ENCODE measurements around the gene MRTFA.

MRTFA gene

DNA sequence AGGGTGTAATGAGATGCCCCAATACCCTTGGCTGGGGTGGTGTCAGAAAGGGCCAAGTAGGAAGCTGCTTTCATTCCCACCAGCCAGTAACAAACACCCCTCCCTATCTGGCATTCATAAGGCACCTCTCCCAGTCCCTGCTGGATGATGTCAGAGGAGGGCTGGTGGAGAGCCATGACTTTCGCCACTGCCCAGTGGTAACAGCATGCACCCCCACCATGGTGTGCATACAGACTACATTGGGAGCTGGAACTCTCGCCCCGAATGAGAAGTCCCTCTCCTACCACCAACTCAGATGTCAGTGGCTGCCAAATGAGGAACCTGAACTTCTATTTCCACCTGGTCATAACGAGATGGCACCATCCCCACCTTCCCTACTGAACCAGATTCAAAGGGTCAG is 192.8 kb downstream of the MRTFA start:
- TF ChIP-seq, protein P1, sequence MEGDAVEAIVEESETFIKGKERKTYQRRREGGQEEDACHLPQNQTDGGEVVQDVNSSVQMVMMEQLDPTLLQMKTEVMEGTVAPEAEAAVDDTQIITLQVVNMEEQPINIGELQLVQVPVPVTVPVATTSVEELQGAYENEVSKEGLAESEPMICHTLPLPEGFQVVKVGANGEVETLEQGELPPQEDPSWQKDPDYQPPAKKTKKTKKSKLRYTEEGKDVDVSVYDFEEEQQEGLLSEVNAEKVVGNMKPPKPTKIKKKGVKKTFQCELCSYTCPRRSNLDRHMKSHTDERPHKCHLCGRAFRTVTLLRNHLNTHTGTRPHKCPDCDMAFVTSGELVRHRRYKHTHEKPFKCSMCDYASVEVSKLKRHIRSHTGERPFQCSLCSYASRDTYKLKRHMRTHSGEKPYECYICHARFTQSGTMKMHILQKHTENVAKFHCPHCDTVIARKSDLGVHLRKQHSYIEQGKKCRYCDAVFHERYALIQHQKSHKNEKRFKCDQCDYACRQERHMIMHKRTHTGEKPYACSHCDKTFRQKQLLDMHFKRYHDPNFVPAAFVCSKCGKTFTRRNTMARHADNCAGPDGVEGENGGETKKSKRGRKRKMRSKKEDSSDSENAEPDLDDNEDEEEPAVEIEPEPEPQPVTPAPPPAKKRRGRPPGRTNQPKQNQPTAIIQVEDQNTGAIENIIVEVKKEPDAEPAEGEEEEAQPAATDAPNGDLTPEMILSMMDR (conservative IDR thresholded peaks at IDR 0.05; ENCODE audit: low read length) = no peak
- no peak for DNase-seq (ENCODE audit: low read depth)
- H3K4me3 ChIP-seq (ENCODE audit: low read length) = no peak overlapping the region

DNA sequence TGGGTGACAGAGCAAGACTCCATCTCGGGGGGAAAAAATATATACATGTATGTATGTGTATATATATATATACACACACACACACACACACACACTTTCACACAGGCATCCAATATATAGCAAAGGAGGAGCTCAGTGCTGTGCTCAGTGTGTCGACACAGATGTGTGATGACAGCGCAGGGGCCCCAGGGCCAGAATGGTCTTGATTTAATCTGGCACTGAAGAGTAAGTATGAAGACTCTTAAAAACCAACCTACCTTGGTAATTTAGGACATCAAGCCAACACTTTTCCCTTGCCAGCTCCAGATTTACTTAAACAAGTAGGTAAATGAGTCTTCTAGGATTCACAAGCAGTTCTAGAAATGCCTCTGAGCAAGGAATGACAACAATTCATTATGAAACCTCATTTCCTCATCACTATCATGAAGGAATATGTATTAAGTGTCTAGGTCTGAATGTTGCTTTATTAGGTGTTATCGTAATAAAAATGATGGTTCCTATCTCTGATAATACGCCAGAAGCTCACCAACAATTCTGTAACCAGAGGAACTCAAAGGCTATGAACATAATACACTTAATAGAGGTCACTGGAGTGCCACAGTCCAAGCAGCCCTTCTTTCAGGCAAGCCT is 194.6 kb downstream of the MRTFA start:
- TF ChIP-seq, protein P1 (conservative IDR thresholded peaks at IDR 0.05; ENCODE audit: low read length) = no peak
- no peak for DNase-seq (ENCODE audit: low read depth)
- no peak overlapping the region for H3K4me3 ChIP-seq (ENCODE audit: low read length)

DNA sequence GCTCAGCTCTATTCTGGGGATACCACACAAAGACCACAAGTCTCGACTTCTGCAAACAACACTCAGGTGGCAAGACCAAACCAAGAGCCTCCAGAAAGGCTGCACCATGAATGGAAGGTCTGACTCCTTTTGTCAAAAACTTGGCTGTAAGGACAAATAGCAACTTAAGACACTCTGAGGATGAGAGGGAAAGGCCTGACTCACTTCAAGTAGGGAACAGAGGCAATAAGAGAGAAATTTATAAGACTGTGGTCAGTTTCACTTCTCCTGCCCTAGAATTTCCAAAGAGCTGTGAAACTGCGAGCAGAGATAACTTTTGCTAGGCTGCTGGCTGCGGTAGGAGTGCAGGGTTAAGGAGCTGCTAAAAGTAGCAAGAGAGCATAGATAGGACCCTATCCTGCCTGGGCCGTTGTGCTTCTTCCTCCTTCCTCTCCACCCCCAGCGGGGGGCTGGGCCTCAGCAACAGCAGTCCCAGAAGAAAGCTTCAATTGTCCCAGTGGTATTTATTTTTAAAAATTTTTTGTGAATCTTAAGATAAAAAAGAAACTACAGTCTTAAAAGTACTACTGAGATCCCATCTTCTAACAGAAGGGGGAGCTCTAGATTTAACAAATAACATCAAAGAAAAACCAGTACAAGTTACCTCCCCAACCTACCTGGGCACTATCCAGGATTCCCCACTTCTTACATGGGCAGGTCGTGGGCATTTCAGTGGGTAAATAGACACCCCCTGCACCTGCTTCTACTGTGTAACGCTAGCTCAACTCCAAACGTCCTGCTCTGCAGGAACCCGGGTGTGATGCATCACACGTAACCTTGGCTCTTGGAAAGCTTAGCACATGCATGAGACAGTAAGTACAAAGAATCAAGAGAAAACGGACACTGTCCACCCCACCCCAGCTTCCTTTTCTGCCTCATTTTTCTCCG is 199.8 kb downstream of the MRTFA start:
- peak overlapping the region; percentile 12; the same call in 1 of the 2 replicates for H3K4me3 ChIP-seq (ENCODE audit: low read length)
- TF ChIP-seq, protein P1 (conservative IDR thresholded peaks at IDR 0.05; ENCODE audit: low read length) = peak; percentile 63
- DNase-seq (ENCODE audit: low read depth) = peak; percentile 63

DNA sequence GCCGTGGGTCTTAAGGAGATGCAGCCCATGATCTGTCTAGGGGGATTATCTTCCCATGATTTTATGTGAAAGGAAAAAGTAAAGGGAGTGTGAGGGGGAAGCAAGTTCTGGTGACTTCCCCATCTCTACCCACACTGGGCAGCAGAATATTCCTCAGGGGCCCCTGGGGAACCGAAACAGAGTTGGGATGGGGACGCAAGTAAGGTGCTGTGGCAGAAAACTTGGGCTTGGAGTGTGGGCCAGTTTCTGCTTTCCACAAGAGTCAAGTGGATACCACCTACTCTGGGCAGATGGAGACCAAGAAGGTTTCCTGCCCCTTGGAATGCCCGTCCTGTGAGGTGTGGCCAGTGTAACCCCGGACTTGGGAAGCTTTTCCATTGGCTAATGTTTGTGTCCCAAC is 201.8 kb downstream of the MRTFA start:
- TF ChIP-seq, protein P1 (conservative IDR thresholded peaks at IDR 0.05; ENCODE audit: low read length) = no peak
- no peak for DNase-seq (ENCODE audit: low read depth)
- H3K4me3 ChIP-seq (ENCODE audit: low read length) = no peak overlapping the region

DNA sequence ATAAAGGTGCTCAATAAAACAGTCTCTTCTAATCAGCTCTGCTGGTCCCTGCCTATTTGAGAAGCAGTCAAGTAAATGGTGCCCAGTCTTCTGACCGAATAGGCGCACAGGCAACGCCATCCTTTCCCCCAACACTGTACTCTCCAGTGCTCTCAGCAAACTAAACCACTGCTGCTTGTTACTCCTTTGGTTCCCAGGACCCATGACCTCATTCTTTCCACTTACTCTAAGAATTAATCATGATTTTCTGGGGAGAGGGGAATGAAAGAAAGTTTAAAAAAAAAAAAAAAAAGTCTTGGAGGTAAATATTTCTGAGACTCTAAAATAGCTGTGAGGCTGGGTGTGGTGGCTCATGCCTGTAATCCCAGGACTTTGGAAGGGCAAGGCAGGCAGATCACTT is 202.4 kb downstream of the MRTFA start:
- TF ChIP-seq, protein P1 (conservative IDR thresholded peaks at IDR 0.05; ENCODE audit: low read length) = no peak
- no peak overlapping the region for H3K4me3 ChIP-seq (ENCODE audit: low read length)
- peak; percentile 23 for DNase-seq (ENCODE audit: low read depth)

DNA sequence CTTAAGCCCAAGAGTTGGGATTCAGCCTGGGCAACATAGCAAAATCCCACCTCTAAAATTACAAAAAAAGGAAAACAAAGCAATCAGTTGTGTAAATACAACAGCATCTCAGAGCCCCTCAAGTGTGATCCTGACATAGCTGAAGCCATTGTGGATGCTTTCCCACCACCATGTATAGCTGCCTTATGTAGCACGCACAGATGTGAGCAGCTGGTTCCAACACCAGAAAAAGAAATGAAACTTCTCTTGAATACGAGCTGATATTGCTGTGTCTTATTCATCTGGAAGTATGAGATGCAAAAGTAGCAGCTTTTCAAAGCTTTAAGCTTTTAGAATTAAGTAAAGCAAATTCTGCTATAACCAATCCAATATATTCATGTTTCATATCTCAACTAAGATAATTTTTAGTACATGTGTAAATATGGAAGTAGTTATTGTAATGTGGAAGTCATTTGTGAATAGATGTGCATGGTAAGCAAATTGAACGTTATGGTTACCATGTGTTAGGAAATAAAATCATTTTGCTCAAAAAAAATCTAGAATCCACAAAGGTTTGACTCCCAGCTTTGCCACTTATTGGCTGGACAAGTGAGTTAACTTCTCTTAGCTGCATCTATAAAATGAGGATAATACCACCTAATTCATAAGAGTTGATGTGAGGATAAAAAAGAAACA is 203.0 kb downstream of the MRTFA start:
- no peak for DNase-seq (ENCODE audit: low read depth)
- H3K4me3 ChIP-seq (ENCODE audit: low read length) = no peak overlapping the region
- TF ChIP-seq, protein P1 (conservative IDR thresholded peaks at IDR 0.05; ENCODE audit: low read length) = no peak
